ENCODE results near the gene EBF3.
A peak's percentile ranks its signal among the peaks of the same experiment; 100 is the strongest.

EBF3 gene

DNA sequence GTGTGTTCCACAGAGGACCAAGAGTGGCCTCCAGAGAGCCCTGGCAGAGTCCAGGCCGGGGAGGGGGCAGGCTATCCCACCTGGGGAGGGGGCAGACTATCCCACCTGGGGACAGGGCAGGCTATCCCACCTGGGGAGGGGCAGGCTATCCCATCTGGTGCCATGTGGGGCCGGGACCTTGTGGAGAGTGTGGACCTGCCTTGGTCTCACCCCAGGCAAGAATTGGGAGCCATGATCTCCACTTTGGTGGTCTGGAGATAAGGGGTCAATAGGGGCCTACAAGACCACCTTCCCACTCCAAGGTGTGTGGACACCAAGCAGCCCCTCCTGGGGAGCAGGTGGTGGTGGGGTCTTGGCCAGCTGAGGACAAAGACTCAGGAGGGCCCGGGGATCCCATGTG, 138.2 kb downstream of the EBF3 start:
- H3K27ac ChIP-seq = no peak overlapping the region
- TF ChIP-seq, protein P1, sequence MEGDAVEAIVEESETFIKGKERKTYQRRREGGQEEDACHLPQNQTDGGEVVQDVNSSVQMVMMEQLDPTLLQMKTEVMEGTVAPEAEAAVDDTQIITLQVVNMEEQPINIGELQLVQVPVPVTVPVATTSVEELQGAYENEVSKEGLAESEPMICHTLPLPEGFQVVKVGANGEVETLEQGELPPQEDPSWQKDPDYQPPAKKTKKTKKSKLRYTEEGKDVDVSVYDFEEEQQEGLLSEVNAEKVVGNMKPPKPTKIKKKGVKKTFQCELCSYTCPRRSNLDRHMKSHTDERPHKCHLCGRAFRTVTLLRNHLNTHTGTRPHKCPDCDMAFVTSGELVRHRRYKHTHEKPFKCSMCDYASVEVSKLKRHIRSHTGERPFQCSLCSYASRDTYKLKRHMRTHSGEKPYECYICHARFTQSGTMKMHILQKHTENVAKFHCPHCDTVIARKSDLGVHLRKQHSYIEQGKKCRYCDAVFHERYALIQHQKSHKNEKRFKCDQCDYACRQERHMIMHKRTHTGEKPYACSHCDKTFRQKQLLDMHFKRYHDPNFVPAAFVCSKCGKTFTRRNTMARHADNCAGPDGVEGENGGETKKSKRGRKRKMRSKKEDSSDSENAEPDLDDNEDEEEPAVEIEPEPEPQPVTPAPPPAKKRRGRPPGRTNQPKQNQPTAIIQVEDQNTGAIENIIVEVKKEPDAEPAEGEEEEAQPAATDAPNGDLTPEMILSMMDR (IDR thresholded peaks at IDR 0.05) = no peak
- H3K4me3 ChIP-seq = no peak overlapping the region
- peak; percentile 60 for DNase-seq (ENCODE audit: low spot score)

DNA sequence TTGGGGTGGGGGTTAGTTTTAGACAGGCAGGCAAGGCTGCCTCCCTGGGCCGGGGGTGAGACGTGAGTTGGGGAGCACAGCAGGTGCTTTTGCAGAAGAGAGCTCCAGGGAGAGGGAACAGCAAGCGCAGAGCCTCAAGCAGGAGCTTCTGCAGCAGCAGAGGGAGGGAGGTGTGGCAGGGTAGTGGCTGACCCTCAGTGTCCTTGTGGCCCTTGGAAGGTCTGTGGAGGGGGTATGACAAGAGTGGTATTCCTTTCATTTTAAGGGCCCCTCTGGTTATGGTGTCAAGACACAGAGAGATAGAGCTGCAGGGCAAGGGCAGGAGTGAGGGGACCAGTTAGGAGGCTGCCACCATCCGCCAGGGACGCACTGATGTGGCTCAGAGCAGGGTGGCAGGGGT, 138.9 kb downstream of the EBF3 start:
- no peak for DNase-seq (ENCODE audit: low spot score)
- no peak overlapping the region for H3K27ac ChIP-seq
- TF ChIP-seq, protein P1 (IDR thresholded peaks at IDR 0.05) = no peak
- no peak overlapping the region for H3K4me3 ChIP-seq

DNA sequence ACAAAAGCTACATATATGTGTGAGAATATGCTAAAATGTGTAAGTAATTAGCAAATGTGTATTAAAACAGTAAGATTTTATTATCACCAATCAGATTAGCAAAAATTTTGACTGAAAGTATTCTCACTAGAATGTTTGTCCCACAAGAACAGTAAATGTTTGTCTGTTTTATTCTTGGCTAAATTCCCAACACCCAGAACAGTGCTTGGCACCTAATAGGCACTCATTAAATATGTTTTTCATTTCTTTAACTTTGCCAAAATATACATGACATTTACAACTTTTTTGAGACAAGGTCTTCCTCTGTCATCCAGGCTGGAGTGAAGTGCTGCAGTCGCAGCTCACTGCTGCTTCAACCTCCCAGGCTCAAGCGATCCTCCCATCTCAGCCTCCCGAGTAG, 143.6 kb downstream of the EBF3 start:
- TF ChIP-seq, protein P1 (IDR thresholded peaks at IDR 0.05) = no peak
- DNase-seq (ENCODE audit: low spot score) = no peak
- Histone ChIP-seq H3K27ac (no peak overlapping the region), H3K4me3 (no peak overlapping the region)

DNA sequence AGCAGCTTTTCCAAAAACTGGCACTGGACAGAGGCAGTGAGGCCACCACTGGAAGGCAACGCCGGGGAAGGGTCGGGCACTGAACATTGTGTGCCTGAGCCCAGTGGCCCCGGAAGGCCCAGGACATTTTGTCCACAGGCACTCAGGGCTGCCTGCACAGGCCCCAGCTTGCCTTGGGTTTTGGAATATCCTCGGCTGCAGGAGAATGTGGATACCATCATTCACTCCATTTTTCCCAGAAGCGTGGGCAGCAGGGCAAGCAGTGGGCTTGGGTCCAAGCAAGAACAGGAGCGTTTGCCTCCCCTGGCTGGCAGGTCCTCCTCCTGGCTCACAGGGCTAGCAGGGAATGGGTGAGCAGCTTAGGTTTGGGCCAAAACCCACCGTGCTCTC, 147.4 kb downstream of the EBF3 start:
- H3K27ac ChIP-seq = no peak overlapping the region
- TF ChIP-seq, protein P1 (IDR thresholded peaks at IDR 0.05) = no peak
- no peak overlapping the region for H3K4me3 ChIP-seq
- no peak for DNase-seq (ENCODE audit: low spot score)

DNA sequence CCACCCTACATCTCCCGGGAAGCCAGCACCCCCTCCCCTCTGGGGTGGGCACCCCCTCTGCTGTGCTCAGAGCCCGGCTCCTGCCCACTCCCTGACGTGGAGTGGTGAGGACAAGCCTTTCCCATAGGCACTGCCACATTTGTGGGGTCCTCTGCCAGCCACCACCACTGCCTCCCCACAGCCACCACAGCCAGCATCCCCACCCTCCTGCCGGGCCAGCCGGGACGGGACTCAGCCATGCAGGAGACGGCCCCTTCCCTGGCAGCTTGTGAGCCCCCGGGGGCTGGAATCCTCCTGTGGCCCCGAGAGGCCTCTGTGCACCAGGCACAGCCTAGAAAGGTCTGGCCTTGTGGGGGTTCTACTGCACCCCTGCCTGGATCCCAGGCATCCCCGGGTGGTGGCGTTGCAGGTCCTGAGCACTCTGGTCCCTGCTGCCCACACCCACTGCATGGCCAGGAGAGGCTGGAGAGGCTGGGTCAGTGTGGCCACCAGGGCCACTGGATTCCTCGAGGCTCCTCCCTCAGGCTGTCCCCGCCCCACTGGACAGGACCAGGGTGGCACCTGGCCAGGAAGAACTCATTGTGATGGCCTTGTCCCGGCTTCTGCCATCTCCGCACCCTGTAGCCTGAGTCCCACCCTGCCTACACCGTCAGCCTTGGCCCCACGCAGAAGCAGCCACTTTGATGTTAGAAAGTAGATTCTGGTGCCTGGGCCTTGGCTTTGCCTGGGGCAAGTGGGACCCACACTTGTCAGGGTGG, 148.0 kb downstream of the EBF3 start:
- no peak overlapping the region for H3K4me3 ChIP-seq
- no peak overlapping the region for H3K27ac ChIP-seq
- TF ChIP-seq, protein P1 (IDR thresholded peaks at IDR 0.05) = no peak
- no peak for DNase-seq (ENCODE audit: low spot score)

DNA sequence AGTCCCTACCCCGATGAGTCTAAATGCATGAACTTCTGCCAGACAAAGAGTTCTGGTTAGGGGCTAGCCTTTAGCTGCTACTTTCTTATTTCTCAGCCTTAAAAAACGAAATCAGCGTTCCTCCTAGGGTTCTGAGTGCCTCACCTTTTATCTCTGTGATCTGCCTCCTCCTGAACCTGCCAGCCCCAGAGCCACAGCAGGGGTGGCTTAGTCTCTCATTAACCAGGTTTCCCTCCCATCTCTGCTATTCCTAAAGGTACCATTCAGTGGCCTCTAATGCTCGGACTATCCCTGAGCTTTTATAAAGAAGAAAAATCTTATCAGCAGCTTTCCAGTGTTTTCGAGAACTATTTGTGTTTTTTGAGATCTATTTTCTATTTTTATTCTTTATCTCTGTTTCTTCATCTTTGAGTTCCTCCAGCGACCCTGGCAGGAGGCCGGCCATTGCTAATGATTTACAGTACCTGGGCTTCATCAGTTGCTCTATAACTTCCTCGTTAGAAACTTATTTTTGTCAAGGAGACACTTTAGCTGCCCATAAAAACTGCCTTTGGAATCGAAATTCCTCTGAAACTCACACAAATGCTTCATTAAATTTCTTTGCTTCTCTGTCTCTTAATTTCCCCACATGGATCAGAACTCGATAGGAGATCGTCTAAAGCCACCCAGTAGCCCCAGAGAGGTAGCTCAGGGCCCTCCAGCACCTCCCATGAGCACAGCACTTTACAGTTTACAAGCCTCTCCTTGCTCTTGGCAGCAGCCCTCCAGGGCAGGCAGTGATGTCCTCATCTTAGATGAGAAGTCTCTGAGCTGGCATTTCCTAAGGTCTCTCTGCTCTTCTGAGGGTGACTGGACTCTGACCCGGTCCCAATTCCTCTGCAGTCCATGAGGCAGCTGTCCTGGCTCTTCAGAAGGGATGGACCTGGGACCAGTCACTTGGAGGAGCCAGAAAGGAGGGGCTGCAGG, 149.1 kb downstream of the EBF3 start:
- H3K4me3 ChIP-seq = no peak overlapping the region
- no peak overlapping the region for H3K27ac ChIP-seq
- TF ChIP-seq, protein P1 (IDR thresholded peaks at IDR 0.05) = no peak
- DNase-seq (ENCODE audit: low spot score) = no peak

Measured in coronary artery (tissue), 2 donors.